ENCODE measurements around the gene ZIK1. TPM values are rescaled to one million over a fixed set of nuclear protein-coding genes. Genes with fewer than 3 reads are reported as not detected.

ZIK1 gene
- total RNA-seq, 1 donor from 2014 or later: 12.9 TPM

Other genes with a start within 250 kb of the ZIK1 start
- gene ZNF304, start 232.9 kb upstream of the ZIK1 start, total RNA-seq: 11.8 TPM in 2 replicates
- gene TRAPPC2B, start 220.6 kb upstream of the ZIK1 start, total RNA-seq: 12.9 and 13.9 TPM in 2 replicates
- 5.7 and 6.1 TPM in 2 replicates for gene ZNF547, start 220.6 kb upstream of the ZIK1 start, total RNA-seq
- 30.7 and 31.9 TPM in 2 replicates for gene ZNF548, start 194.3 kb upstream of the ZIK1 start, total RNA-seq
- 14.7 and 17.7 TPM in 2 replicates for gene ZNF17, start 173.0 kb upstream of the ZIK1 start, total RNA-seq
- 25.1 and 32.7 TPM in 2 replicates for gene ZNF749, start 148.8 kb upstream of the ZIK1 start, total RNA-seq
- 0.64 and 0.84 TPM in 2 replicates for gene VN1R1, start 127.0 kb upstream of the ZIK1 start, total RNA-seq
- 7.3 and 10.1 TPM in 2 replicates for gene ZNF772, start 106.6 kb upstream of the ZIK1 start, total RNA-seq
- 20.3 and 23.4 TPM in 2 replicates for gene ZNF419, start 96.4 kb upstream of the ZIK1 start, total RNA-seq
- gene ZNF773, start 84.2 kb upstream of the ZIK1 start, total RNA-seq: 8.4 and 8.7 TPM in 2 replicates
- 11.5 and 11.6 TPM in 2 replicates for gene ZNF549, start 56.8 kb upstream of the ZIK1 start, total RNA-seq
- gene ZNF550, start 24.3 kb upstream of the ZIK1 start, total RNA-seq: 15.7 and 15.9 TPM in 2 replicates
- 7.2 and 8.6 TPM in 2 replicates for gene ZNF416, start 5.2 kb upstream of the ZIK1 start, total RNA-seq
- 4.4 and 4.9 TPM in 2 replicates for gene ZNF530, start 15.7 kb downstream of the ZIK1 start, total RNA-seq
- 24.9 and 26.8 TPM in 2 replicates for gene ZNF134, start 30.1 kb downstream of the ZIK1 start, total RNA-seq
- 25.1 and 26.0 TPM in 2 replicates for gene ZNF211, start 49.0 kb downstream of the ZIK1 start, total RNA-seq
- not detected in 2 replicates for gene ZSCAN4, start 84.8 kb downstream of the ZIK1 start, total RNA-seq
- 10.9 and 13.6 TPM in 2 replicates for gene ZNF551, start 97.8 kb downstream of the ZIK1 start, total RNA-seq
- gene ZNF154, start 125.1 kb downstream of the ZIK1 start, total RNA-seq: 39.0 and 43.3 TPM in 2 replicates
- 11.7 and 15.4 TPM in 2 replicates for gene ZNF671, start 143.5 kb downstream of the ZIK1 start, total RNA-seq
- 32.8 and 35.3 TPM in 2 replicates for gene ZNF776, start 162.7 kb downstream of the ZIK1 start, total RNA-seq
- 33.1 and 33.2 TPM in 2 replicates for gene ZNF586, start 185.5 kb downstream of the ZIK1 start, total RNA-seq
- gene ZNF552, start 230.8 kb downstream of the ZIK1 start, total RNA-seq: 27.2 and 27.9 TPM in 2 replicates
- gene ZNF587B, start 246.2 kb downstream of the ZIK1 start, total RNA-seq: 24.9 and 29.8 TPM in 2 replicates